K562 (cell line): Measurements from ENCODE around the gene PRTN3. TPM values are rescaled to one million over a fixed set of nuclear protein-coding genes. Genes with fewer than 3 reads are reported as not detected.

Experiments used
- BMI1 ChIP-seq: fragments of 150-350 bp; IDR thresholded peaks from 2 replicates; pipeline ENCODE4 v1.6.1; 2014; ENCODE audit warnings: low read length
- C11orf30 ChIP-seq: fragments of 450-650 bp; IDR thresholded peaks from 2 replicates; pipeline ENCODE4 v1.6.1; 2016; ENCODE audit warnings: low read depth, mild to moderate bottlenecking
- CBFA2T2 ChIP-seq: fragments of 450-650 bp; conservative IDR thresholded peaks from 2 replicates; pipeline ENCODE4 v1.6.1; 2017; ENCODE audit warnings: mild to moderate bottlenecking
- E2F3 ChIP-seq: fragments of 250-450 bp; sonication (Bioruptor Pico); IDR thresholded peaks from 2 replicates; pipeline ENCODE4 v1.4.0; 2020; ENCODE audit warnings: mild to moderate bottlenecking
- ETV6 ChIP-seq, 3 experiments: fragments of 150-350 bp in 1 of 3; sonication (generic) in 1 of 3; formaldehyde crosslinking in 1 of 3; IDR thresholded peaks; 2 replicates each; pipeline versions ENCODE4 v1.6.1 to v1.8.0; 2014 to 2022; ENCODE audit warnings: borderline replicate concordance in 2 of 3, low read depth in 2 of 3, antibody characterized with exemption in 1 of 3, low read length in 1 of 3, mild to moderate bottlenecking in 1 of 3, missing genetic modification reagents in 1 of 3
- HCFC1 ChIP-seq: IDR thresholded peaks from 2 replicates; pipeline ENCODE4 v1.6.1; 2012; ENCODE audit warnings: low read depth, low read length, improper control_type of control experiment
- HOXB6 ChIP-seq: fragments of 250-450 bp; sonication (Bioruptor Pico); IDR thresholded peaks from 2 replicates; pipeline ENCODE4 v1.5.1; 2022; ENCODE audit warnings: mild to moderate bottlenecking, borderline replicate concordance
- NFIC ChIP-seq: fragments of 450-650 bp; IDR thresholded peaks from 2 replicates; pipeline ENCODE4 v1.6.1; 2017; ENCODE audit warnings: mild to moderate bottlenecking, inconsistent platforms
- NFIX ChIP-seq: fragments of 250-450 bp; sonication (Bioruptor Pico); IDR thresholded peaks from 2 replicates; pipeline ENCODE4 v1.4.0; 2020; ENCODE audit warnings: low read depth, mild to moderate bottlenecking, moderate library complexity
- PKNOX1 ChIP-seq: fragments of 450-650 bp; IDR thresholded peaks from 2 replicates; pipeline ENCODE4 v1.6.1; 2016
- PTBP1 ChIP-seq: fragments of 200-400 bp; formaldehyde crosslinking; IDR thresholded peaks from 2 replicates; pipeline ENCODE4 v1.6.1; 2017; ENCODE audit warnings: low read depth, low read length
- RCOR1 ChIP-seq, 2 experiments: IDR thresholded peaks; 2 replicates each; pipeline ENCODE4 v1.6.1; 2012; ENCODE audit warnings: low read depth in 2 of 2, low read length in 2 of 2, borderline replicate concordance in 1 of 2, improper control_type of control experiment in 1 of 2
- TCF3 ChIP-seq: sonication (generic); formaldehyde crosslinking; IDR thresholded peaks from 2 replicates; pipeline ENCODE4 v1.4.0; 2020; ENCODE audit warnings: mild to moderate bottlenecking, missing genetic modification reagents
- ZFX ChIP-seq: sonication (generic); formaldehyde crosslinking; IDR thresholded peaks from 2 replicates; pipeline ENCODE4 v1.8.0; 2022; ENCODE audit warnings: mild to moderate bottlenecking, missing genetic modification reagents, moderate library complexity
- ZNF584 ChIP-seq: fragments of 200-800 bp; sonication (Bioruptor generic); IDR thresholded peaks from 2 replicates; pipeline ENCODE4 v1.6.1; 2016; ENCODE audit warnings: low read depth, mild to moderate bottlenecking, missing genetic modification characterization, missing compliant biosample characterization
- ZNF766 ChIP-seq: fragments of 200-800 bp; sonication (Bioruptor generic); conservative IDR thresholded peaks from 2 replicates; pipeline ENCODE4 v1.6.1; 2016; ENCODE audit warnings: missing genetic modification characterization, missing compliant biosample characterization
- polyA plus RNA-seq, 8 experiments: library from polyadenylated mRNA; depleted of rRNA in 4 of 8; stranded (reverse) in 5 of 8; unstranded in 3 of 8; fragments of >200 nt; fragmentation: Nextera tagmentation in 2 of 8; fragmentation: Illumina TruSeq in 1 of 8; extraction: Ambion mirVana in 2 of 8; extraction: Trizol in 1 of 8; gene quantifications; 2 replicates each; pipeline versions ENCODE4 v1.2.1 to v1.2.3, GENCODE V29; 2011 to 2014; ENCODE audit warnings: inconsistent platforms in 1 of 8, missing spikeins in 1 of 8
- total RNA-seq, 7 experiments: library from RNA; depleted of rRNA in 6 of 7; stranded (reverse); fragments of >200 nt in 6 of 7; fragmentation: Illumina TruSeq in 2 of 7; extraction: Trizol in 2 of 7; gene quantifications; 2 replicates each; pipeline versions ENCODE4 v1.2.1 to v1.2.3, GENCODE V29; 2011 to 2021; ENCODE audit warnings: low replicate concordance in 1 of 7
- TF ChIP-seq, protein P1 (sequence below): sonication (generic); formaldehyde crosslinking; IDR thresholded peaks from 2 replicates; pipeline ENCODE4 v1.8.1; 2023; ENCODE audit warnings: mild to moderate bottlenecking, missing genetic modification reagents, moderate library complexity
- TF ChIP-seq, protein P2 (sequence below): sonication (generic); formaldehyde crosslinking; IDR thresholded peaks from 2 replicates; pipeline ENCODE4 v1.8.0; 2022; ENCODE audit warnings: missing genetic modification reagents, mild to moderate bottlenecking, borderline replicate concordance
- TF ChIP-seq, protein P3 (sequence below): fragments of 200-400 bp; formaldehyde crosslinking; IDR thresholded peaks from 2 replicates; pipeline ENCODE4 v1.6.1; 2017; ENCODE audit warnings: mild to moderate bottlenecking, low read depth, low read length, moderate library complexity
- TF ChIP-seq, protein P4 (sequence below): sonication (generic); formaldehyde crosslinking; IDR thresholded peaks from 2 replicates; pipeline ENCODE4 v1.8.1; 2022; ENCODE audit warnings: missing genetic modification reagents

The PRTN3 gene
- total and polyA plus RNA-seq, 9 of the 15 experiments (the other 6 are each of a cell fraction or from before 2014, with no cell fraction given): 0.14 to 0.86 (median 0.43) TPM; not detected in 3

DNA sequence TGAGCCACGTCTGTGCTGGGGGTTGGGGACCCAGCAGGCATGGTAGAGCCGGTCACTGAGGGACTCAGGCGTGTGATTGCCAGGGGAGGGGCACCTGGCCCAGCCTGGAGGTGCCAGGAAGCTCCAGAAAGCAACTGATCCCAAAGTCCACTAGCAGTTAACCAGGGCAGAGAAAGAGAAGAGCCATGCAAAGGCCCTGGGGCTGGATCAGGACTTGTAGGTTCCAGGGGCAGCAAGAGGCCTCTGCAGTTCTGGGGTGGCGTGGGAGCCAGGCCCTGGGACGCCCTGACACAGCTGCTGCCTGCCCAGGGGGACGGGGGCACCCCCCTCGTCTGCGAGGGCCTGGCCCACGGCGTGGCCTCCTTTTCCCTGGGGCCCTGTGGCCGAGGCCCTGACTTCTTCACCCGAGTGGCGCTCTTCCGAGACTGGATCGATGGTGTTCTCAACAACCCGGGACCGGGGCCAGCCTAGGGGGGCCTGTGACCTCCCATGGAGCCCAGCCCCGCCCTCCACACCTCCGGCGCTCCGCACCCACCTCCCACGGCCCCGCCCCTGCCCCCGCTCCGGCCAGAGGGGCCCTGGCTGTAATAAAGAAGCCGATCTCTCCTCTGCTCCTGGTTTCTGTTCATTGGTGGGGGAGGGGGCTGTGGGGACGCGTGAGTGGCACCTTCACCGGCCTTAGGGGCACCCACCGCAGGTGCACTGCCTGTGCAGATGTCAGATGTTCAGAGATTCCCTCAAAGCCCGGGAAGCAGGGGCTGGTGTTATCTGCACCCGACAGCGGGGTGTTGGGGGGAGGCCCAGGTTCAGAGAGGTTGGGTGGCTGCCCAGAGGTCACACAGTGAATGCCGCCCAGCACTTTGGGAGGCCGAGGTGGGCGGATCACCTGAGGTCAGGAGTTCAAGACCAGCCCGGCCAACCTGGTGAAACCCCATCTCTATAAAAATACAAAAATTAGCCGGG is 9.1 kb upstream of the PRTN3 start (continued):
- TF ChIP-seq TCF3 (CRISPR knock-in tag) (peak; percentile 57), ZNF584 (no peak), NFIC (peak; percentile 42; the same call in 1 of the 2 replicates), ZNF766 (CRISPR knock-in tag) (no peak), HCFC1 (no peak), BMI1 (no peak), E2F3 (CRISPR knock-in tag) (no peak), ZFX (peak; percentile 45), ETV6 (IDR thresholded peaks at IDR 0.05; ENCODE audit: borderline replicate concordance in 1 of 2, low read depth in 2 of 2, low read length in 1 of 2) (no peak), ETV6 (CRISPR knock-in tag; IDR thresholded peaks at IDR 0.05; ENCODE audit: borderline replicate concordance) (no peak), HOXB6 (CRISPR knock-in tag) (no peak), CBFA2T2 (peak; percentile 65), C11orf30 (no peak), PTBP1 (0 out of 2 replicates have a peak, but pooled peaks have one; percentile 25), NFIX (CRISPR knock-in tag) (no peak), RCOR1 (IDR thresholded peaks at IDR 0.05; ENCODE audit: borderline replicate concordance in 1 of 2, low read depth in 2 of 2, low read length in 2 of 2) (peak in 1 of 2 experiments; percentile 49; a peak in 1 of 4 replicates), PKNOX1 (peak; percentile 32; the same call in 1 of the 2 replicates)
- TF ChIP-seq, protein P1, sequence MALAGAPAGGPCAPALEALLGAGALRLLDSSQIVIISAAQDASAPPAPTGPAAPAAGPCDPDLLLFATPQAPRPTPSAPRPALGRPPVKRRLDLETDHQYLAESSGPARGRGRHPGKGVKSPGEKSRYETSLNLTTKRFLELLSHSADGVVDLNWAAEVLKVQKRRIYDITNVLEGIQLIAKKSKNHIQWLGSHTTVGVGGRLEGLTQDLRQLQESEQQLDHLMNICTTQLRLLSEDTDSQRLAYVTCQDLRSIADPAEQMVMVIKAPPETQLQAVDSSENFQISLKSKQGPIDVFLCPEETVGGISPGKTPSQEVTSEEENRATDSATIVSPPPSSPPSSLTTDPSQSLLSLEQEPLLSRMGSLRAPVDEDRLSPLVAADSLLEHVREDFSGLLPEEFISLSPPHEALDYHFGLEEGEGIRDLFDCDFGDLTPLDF (CRISPR knock-in tag): no peak
- TF ChIP-seq, protein P2, sequence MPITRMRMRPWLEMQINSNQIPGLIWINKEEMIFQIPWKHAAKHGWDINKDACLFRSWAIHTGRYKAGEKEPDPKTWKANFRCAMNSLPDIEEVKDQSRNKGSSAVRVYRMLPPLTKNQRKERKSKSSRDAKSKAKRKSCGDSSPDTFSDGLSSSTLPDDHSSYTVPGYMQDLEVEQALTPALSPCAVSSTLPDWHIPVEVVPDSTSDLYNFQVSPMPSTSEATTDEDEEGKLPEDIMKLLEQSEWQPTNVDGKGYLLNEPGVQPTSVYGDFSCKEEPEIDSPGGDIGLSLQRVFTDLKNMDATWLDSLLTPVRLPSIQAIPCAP (CRISPR knock-in tag): no peak
- TF ChIP-seq, protein P3, sequence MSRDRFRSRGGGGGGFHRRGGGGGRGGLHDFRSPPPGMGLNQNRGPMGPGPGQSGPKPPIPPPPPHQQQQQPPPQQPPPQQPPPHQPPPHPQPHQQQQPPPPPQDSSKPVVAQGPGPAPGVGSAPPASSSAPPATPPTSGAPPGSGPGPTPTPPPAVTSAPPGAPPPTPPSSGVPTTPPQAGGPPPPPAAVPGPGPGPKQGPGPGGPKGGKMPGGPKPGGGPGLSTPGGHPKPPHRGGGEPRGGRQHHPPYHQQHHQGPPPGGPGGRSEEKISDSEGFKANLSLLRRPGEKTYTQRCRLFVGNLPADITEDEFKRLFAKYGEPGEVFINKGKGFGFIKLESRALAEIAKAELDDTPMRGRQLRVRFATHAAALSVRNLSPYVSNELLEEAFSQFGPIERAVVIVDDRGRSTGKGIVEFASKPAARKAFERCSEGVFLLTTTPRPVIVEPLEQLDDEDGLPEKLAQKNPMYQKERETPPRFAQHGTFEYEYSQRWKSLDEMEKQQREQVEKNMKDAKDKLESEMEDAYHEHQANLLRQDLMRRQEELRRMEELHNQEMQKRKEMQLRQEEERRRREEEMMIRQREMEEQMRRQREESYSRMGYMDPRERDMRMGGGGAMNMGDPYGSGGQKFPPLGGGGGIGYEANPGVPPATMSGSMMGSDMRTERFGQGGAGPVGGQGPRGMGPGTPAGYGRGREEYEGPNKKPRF: no peak
- TF ChIP-seq, protein P4, sequence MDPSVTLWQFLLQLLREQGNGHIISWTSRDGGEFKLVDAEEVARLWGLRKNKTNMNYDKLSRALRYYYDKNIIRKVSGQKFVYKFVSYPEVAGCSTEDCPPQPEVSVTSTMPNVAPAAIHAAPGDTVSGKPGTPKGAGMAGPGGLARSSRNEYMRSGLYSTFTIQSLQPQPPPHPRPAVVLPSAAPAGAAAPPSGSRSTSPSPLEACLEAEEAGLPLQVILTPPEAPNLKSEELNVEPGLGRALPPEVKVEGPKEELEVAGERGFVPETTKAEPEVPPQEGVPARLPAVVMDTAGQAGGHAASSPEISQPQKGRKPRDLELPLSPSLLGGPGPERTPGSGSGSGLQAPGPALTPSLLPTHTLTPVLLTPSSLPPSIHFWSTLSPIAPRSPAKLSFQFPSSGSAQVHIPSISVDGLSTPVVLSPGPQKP (CRISPR knock-in tag): no peak
